H1 (cell line): ENCODE measurements around the gene PSME3.

Experiments
- BACH1 ChIP-seq: IDR thresholded peaks from 2 replicates; pipeline ENCODE4 v1.6.1; 2012; ENCODE audit warnings: low read length, improper control_type of control experiment
- CTCF ChIP-seq, 3 experiments: IDR thresholded peaks; 1 replicate in 2 of 3; 2 replicates in 1 of 3; pipeline versions ENCODE4 v1.5.1 to v1.6.1; 2011; ENCODE audit warnings: low read length in 3 of 3, mild to moderate bottlenecking in 3 of 3, inconsistent platforms in 2 of 3, low read depth in 1 of 3, moderate library complexity in 1 of 3; ENCODE audit not compliant: insufficient read depth in 1 of 3; ENCODE audit errors: control extremely low read depth in 1 of 3
- KDM5A ChIP-seq: fragments of 200-600 bp; IDR thresholded peaks from 2 replicates; pipeline ENCODE4 v1.7.1; 2012; ENCODE audit warnings: mild to moderate bottlenecking, low read length, inconsistent platforms, mixed read lengths
- POLR2A ChIP-seq, 2 experiments: IDR thresholded peaks; 1 replicate in 1 of 2; 2 replicates in 1 of 2; pipeline ENCODE4 v1.6.1; 2011; ENCODE audit warnings: low read depth in 2 of 2, low read length in 2 of 2, mild to moderate bottlenecking in 2 of 2; ENCODE audit errors: control extremely low read depth in 1 of 2
- POLR2AphosphoS5 ChIP-seq: IDR thresholded peaks from 2 replicates; pipeline ENCODE4 v1.6.1; 2011; ENCODE audit warnings: low read depth, low read length
- SIN3A ChIP-seq, 2 experiments: IDR thresholded peaks in 1 of 2; conservative IDR thresholded peaks in 1 of 2; 2 replicates each; pipeline ENCODE4 v1.6.1; 2011 to 2012; ENCODE audit warnings: low read length in 2 of 2, improper control_type of control experiment in 1 of 2, low read depth in 1 of 2, mild to moderate bottlenecking in 1 of 2

GRCh38 chr17:42784409-42784808, 48.8 kb upstream of the PSME3 start:
- no peak for TF ChIP-seq KDM5A
- TF ChIP-seq CTCF (IDR thresholded peaks at IDR 0.05; ENCODE audit: control extremely low read depth in 1 of 3, insufficient read depth in 1 of 3, low read depth in 1 of 3, low read length in 3 of 3) = no peak
- TF ChIP-seq POLR2AphosphoS5 = no peak
- no peak for TF ChIP-seq POLR2A (IDR thresholded peaks at IDR 0.05; ENCODE audit: control extremely low read depth in 1 of 2, low read depth in 2 of 2, low read length in 2 of 2)
- no peak for TF ChIP-seq SIN3A (conservative IDR thresholded peaks at IDR 0.05 in 1 of 2, IDR thresholded peaks at IDR 0.05 in 1 of 2; ENCODE audit: low read depth in 1 of 2, low read length in 2 of 2)
- TF ChIP-seq BACH1 = no peak
